NK-92 (cell line): ENCODE data around the gene IFNL3.
"Not testable (repeated sequence)": the region's sequence is repeated elsewhere in the genome, so short reads cannot be mapped to it uniquely, and the experiment has no call there.

ENCODE experiments used
- DNase-seq: peaks from one replicate; lab custom pipeline; 2025; ENCODE audit not compliant: unreplicated experiment; lab: John Stamatoyannopoulos, UW

The IFNL3 gene

DNA sequence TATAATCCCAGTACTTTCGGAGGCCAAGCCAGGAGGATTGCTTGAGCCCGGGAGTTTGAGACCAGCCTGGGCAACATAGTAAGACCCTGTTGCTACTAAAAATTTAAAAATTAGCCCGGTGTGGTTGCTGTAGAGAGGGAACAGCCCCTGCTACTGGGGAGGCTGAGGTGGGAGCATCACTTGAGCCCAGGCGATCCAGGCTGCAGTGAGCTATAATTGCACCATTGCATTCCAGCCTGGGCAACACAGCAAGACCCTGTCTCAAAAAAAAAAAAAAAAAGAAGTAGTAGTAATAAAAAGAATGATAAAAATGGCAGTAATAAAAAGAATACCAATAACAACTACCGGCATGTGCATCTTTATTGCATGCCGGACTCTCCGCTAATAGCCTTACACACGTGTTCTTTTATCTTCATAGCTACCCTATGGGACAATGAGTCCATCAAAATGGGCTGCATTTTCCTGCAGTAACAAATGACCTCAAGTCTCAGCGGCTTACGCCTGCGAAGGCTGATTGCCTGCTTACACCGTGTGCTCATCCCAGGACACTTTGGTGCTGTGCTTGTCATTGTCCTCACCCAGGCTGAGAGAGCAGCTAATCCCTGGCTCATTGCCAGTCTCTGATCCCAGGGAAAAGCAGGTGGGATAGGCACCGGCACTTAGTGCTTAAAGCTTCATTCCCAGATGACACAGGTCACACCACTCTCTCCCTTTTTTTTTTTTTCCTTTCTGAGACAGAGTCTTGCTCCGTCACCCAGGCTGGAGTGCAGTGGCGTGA, 26.4 kb downstream of the IFNL3 start:
- no peak for DNase-seq

- no peak for DNase-seq
Measured at GRCh38 chr19:39217094-39217493, 27.7 kb downstream of the IFNL3 start.

DNA sequence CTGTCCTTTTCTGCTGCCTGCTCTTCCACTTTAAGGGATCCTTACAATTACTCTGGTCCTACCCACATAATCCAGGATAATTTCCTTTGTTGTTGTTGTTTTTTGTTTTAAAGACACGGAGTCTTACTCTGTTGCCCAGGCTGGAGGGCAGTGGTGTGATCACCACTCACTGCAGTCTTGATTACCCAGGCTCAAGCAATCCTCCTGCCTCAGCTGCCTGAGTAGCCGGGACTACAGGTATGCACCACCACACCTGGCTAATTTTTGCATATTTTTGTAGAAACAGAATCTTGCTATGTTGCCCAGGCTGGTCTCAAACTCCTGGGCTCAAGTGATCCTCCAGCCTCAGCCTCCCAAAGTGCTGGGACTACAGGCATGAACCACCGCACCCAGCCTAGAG, 29.5 kb downstream of the IFNL3 start:
- not testable (repeated sequence) for DNase-seq

- no peak for DNase-seq
Measured at GRCh38 chr19:39212375-39212742, 32.4 kb downstream of the IFNL3 start.

DNA sequence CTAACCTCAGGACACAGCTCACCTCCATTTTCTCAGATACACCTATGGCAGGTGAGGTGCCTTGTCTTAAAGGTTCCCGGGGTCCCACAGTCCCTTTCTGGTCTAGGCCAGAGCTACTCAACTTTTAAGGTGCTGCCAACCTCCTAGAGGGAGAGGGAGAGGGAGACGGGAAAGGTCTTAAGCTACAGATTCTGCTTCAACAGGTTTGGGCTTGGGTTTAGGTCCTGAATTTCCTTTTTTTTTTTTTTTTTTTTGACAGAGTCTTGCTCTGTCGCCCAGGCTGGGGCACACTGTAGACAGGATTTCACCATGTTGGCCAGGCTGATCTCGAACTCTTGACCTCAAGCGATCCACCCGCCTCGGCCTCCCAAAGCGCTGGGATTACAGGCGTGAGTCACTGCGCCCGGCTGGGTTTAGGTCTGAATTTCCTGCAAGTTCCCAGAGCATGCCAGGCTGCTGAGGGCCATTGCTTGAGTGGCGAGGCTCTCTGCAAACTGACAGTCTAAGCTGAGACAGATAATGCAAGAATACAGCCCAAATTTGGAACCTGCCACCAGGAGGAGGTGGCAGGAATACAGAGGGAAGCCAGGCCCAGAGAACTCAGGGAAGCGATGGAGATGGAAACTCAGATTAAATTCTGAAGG, 33.0 kb downstream of the IFNL3 start:
- no peak for DNase-seq

DNA sequence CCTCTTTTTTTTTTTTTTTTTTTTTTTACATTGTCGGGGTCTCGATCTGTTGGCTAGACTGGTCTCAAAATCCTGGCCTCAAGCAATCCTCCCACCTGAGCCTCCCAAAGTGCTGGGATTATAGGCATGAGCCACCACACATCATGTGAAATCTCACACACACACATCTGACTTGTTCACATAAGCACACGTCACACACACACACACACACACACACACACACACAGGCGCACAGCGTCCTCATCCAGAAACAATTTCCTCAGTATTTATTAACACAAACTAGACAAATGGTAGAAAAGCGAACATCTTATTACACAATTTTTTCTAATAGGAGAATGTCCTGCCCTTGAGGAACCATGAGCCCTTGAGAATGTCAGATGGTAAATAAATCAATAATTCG, 35.6 kb downstream of the IFNL3 start:
- DNase-seq: no peak

GRCh38 chr19:39208175-39208795, 36.5 kb downstream of the IFNL3 start:
- DNase-seq: no peak

- no peak for DNase-seq
Measured at GRCh38 chr19:39207293-39207836, 37.4 kb downstream of the IFNL3 start.

- DNase-seq: no peak
Measured at GRCh38 chr19:39206122-39206521, 38.7 kb downstream of the IFNL3 start.

DNA sequence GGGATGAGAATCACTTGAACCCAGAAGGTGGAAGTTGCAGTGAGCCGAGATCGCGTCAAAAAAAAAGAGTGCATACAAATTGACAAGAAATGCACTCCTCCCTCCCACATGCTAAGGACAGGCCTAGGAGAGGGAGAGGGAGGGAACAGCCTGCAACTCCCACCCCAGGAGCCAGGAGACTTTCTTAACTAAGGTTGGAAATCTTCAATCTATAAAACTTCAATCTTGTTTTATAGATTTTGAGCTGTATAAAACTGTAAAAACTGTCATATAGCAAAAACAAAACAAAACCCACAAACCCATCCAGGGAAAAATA, 39.4 kb downstream of the IFNL3 start:
- no peak for DNase-seq

- DNase-seq: no peak
Measured at GRCh38 chr19:39203372-39204341, 41.1 kb downstream of the IFNL3 start, which contains the start of gene SYCN. Gene SYCN (minus strand): TSS chr19:39204263. CDS start chr19:39204254, 9 bp downstream.

- DNase-seq: no peak
Measured at GRCh38 chr19:39202998-39203355, 41.8 kb downstream of the IFNL3 start.

- no peak for DNase-seq
Measured at GRCh38 chr19:39200803-39201115, 44.0 kb downstream of the IFNL3 start.

GRCh38 chr19:39200066-39200802, 44.6 kb downstream of the IFNL3 start:
- no peak for DNase-seq

DNA sequence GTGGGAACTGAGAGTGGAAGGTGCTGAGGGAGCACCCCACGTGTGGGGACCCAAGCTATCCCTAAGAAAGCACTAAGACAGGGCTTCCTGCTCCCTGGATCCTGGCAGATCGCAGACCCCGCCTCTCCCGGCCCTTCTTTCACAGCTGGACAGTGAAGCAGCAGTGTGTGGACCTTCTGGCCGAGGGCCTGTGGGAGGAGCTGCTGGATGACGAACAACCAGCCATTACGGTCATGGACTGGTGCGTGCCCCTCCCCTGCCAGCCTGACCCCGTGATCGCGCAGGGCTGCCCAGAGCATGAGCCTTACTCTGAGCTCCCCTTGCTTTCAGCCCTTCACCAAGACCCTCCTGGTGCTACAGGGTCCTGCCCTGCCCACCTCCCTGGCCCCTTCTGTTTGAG, 45.8 kb downstream of the IFNL3 start:
- no peak for DNase-seq

DNA sequence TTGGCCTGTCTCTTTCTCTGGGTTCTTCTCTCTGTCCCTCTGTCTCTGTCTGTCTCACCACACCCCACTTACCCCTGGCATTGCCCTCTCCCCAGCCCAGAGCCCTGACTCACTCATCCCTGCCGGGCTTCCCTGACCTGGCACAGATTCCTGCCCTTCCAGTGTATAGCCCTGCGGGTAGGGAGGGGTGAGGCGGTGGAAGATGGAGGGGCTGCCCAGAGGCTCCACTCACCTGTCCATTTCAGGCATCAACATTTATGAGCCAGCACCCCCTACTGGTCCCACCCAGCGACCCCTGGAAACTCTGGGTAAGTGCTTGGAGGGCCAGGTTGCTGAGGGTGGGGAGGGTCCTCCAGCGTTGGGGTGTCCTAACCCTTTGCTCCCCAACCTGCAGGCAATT, 47.0 kb downstream of the IFNL3 start:
- DNase-seq: no peak

DNA sequence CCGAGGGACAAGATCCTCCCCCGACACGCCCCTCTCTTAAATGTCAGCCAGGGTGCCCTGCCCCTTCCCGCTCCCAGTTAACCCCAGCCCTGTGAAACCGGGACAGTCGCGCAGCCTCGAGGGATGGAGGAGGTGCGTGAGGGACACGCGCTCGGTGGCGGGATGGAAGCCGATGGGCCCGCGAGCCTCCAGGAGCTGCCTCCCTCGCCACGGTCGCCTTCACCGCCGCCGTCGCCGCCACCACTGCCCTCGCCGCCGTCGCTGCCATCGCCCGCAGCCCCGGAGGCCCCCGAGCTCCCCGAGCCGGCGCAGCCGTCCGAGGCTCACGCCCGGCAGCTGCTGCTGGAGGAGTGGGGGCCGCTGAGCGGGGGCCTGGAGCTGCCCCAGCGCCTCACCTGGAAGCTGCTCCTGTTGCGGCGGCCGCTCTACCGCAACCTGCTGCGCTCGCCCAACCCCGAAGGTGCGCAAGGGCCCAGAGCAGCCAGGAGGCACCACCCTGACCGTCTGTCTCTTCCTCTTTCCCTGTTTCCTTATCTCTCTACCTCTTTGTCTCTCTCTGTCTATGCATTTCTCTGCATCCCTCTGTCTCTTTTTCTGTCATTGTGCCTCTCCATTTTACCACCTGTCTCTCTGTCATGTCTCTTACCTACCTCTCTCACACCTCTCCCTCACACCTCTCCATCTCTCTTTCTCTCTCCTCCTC, 47.8 kb downstream of the IFNL3 start, which contains the start of gene NCCRP1:
Gene NCCRP1, plus strand, starts transcription at position 105 of the 703 bp plus-strand sequence. Its CDS starts 19 bp downstream, at position 124.
- DNase-seq: no peak

DNA sequence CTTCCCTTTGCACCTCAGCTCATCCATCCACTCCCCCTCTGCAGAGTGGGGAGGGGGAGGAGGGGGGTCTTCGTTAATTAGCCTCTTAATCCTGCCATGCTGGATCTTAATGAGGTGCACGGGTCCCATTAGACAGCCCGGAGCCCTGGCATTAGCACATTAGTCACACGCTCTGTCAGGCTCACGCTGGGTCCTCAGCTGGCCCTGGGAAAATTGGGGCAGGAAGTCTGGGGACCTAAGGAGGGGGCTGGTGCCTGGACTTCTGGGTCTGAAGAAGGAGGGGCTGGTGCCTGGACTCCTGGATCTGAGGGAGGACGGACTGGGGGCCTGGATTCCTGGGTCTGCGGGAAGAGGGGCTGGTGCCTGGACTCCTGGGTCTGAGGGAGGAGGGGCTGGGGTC, 48.5 kb downstream of the IFNL3 start:
- DNase-seq: no peak

DNA sequence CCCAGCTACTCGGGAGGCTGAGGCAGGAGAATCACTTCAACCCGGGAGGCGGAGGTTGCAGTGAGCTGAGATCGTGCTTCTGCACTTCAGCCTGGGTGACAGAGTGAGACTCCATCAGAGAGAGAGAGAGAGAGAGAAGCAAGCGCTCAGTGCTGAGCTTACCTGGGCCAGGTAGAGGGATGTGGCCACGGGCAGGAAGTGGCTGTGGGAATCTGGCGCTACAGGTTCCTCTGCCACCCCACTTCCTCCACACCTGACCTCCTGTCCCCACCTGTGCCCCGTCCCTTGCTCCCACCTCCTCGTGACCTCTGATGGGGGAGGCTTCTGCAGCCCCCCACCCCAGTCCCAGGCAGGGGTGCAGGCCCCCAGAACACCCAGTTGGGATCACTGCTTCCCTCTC, 49.1 kb downstream of the IFNL3 start:
- no peak for DNase-seq
